LHCN-M2 (cell line): ENCODE data around the gene GOLGA3. TPM values are rescaled to one million over a fixed set of nuclear protein-coding genes. Genes with fewer than 3 reads are reported as not detected.

ENCODE experiments used
- DNase-seq: peaks from one replicate; pipeline ENCODE4 v3.0.0-alpha.2; 2012; ENCODE audit warnings: low read depth
- total RNA-seq: library from RNA; depleted of rRNA; stranded (reverse); fragments of >200 nt; gene quantifications from 2 replicates; pipeline ENCODE4 v1.2.3, GENCODE V29; 2014; rRNA removed

Gene GOLGA3
- total RNA-seq, 1 experiment from 2014 or later = 64.2 TPM

- DNase-seq = no peak
Observed at GRCh38 chr12:132724506-132725241, 104.0 kb downstream of the GOLGA3 start.

GRCh38 chr12:132723764-132724140, 104.9 kb downstream of the GOLGA3 start:
- no peak for DNase-seq

- DNase-seq = peak; percentile 26
Observed at GRCh38 chr12:132723015-132723763, 105.5 kb downstream of the GOLGA3 start.

- DNase-seq = no peak
Observed at GRCh38 chr12:132720606-132721345, 107.9 kb downstream of the GOLGA3 start.

- no peak for DNase-seq
Observed at GRCh38 chr12:132719954-132720324, 108.7 kb downstream of the GOLGA3 start.

GRCh38 chr12:132719141-132719953, 109.3 kb downstream of the GOLGA3 start:
- no peak for DNase-seq

Other genes with a start within 250 kb of the GOLGA3 start
- gene LRCOL1, start 218.3 kb downstream of the GOLGA3 start, total RNA-seq = not detected in 2 replicates
- gene P2RX2, start 210.1 kb downstream of the GOLGA3 start, total RNA-seq = not detected in 2 replicates
- 30.3 and 34.8 TPM in 2 replicates for gene POLE, start 141.5 kb downstream of the GOLGA3 start, total RNA-seq
- 31.6 and 33.2 TPM in 2 replicates for gene PXMP2, start 141.3 kb downstream of the GOLGA3 start, total RNA-seq
- 42.4 and 48.8 TPM in 2 replicates for gene PGAM5, start 118.0 kb downstream of the GOLGA3 start, total RNA-seq
- 87.2 and 92.0 TPM in 2 replicates for gene ANKLE2, start 67.0 kb downstream of the GOLGA3 start, total RNA-seq
- 23.8 and 24.8 TPM in 2 replicates for gene CHFR, start 58.7 kb upstream of the GOLGA3 start, total RNA-seq
- gene ZNF605, start 127.4 kb upstream of the GOLGA3 start, total RNA-seq = 4.6 and 10.0 TPM in 2 replicates
- 16.2 and 16.3 TPM in 2 replicates for gene ZNF26, start 157.5 kb upstream of the GOLGA3 start, total RNA-seq
- 21.8 and 27.7 TPM in 2 replicates for gene ZNF84, start 208.6 kb upstream of the GOLGA3 start, total RNA-seq